GM21576 (cell line): ENCODE data around the gene TCP11L1.
A peak's percentile ranks its signal among the peaks of the same experiment; 100 is the strongest.
"Not testable (repeated sequence)": the region's sequence is repeated elsewhere in the genome, so short reads cannot be mapped to it uniquely, and the experiment has no call there.

Source experiments
- ATAC-seq: cut with Tn5 transposase; IDR thresholded peaks from one replicate; pipeline ENCODE4 v1.9.1; 2021; ENCODE audit warnings: mild to moderate bottlenecking, moderate library complexity; ENCODE audit not compliant: unreplicated experiment

The TCP11L1 gene

GRCh38 chr11:33028537-33028914 lies 10.8 kb upstream of the TCP11L1 start:
- no peak for ATAC-seq

GRCh38 chr11:33029218-33029617 lies 10.2 kb upstream of the TCP11L1 start:
- not testable (repeated sequence) for ATAC-seq

- ATAC-seq = no peak
These were observed 5.9 kb upstream of the TCP11L1 start for GRCh38 chr11:33033493-33033892.

- ATAC-seq = no peak
These were observed 4.4 kb upstream of the TCP11L1 start for GRCh38 chr11:33035011-33035410.

DNA sequence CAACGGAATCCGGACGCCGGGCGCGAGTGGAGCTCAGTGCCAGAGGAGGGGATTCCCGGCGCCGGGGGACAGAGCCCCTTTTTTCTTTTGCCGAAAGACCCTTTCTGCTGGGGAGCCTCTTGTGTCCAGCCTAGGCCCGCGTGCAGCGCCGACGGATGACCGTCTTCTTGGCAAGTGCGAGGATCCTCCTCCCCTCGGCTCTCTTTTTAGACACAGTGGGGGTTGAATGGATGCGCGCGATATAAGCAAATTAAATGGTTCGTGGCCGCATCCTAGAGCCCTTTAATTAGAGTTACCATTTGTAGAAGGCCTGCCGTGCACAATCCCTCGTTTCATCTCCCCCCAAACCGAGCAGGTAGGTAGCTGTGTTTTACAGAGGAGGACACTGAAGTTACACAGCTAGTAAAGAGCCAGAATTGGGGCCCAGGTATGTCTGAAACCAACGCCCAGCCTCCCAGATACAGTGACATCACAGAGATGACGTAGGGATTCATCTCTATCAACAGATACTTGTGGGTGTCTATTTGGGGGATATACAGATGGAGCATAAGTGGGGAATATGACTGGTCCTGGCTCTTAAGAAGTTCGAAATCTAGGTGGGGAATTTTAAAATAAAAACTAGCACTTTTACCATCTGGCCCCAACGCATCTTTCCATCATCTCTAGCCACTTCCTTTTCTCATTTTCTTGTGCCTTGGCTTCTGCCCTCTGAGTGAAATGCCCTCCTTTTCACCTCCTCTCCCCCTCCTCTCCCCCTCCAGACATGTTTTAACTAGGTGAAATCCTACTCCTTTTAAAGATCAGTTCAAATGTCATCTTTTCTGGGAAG lies 875 bp downstream of the TCP11L1 start:
- ATAC-seq = peak; percentile 13

GRCh38 chr11:33040862-33041453 lies 1.6 kb downstream of the TCP11L1 start:
- ATAC-seq = no peak

GRCh38 chr11:33043221-33043830 lies 4.0 kb downstream of the TCP11L1 start:
- ATAC-seq = no peak

- ATAC-seq = no peak
These were observed 4.9 kb downstream of the TCP11L1 start for GRCh38 chr11:33044285-33044756.

GRCh38 chr11:33045551-33046255 lies 6.3 kb downstream of the TCP11L1 start:
- no peak for ATAC-seq

DNA sequence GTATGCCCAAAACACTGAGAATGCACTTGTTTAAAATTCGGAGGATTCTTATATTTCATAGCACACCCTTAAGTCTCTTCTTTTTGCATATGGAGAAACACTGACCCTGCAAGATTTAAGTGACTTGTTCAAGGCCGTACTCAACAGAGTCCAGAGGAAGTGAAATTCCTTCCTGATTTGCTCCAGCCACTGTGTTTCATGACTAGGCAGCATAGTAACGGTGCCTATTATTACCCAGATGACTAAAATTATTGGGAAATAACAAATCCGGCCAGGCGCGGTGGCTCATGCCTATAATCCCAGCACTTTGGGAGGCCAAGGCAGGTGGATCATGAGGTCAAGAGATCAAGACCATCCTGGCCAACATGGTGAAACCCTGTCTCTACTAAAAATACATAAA lies 9.3 kb downstream of the TCP11L1 start:
- ATAC-seq = not testable (repeated sequence)

DNA sequence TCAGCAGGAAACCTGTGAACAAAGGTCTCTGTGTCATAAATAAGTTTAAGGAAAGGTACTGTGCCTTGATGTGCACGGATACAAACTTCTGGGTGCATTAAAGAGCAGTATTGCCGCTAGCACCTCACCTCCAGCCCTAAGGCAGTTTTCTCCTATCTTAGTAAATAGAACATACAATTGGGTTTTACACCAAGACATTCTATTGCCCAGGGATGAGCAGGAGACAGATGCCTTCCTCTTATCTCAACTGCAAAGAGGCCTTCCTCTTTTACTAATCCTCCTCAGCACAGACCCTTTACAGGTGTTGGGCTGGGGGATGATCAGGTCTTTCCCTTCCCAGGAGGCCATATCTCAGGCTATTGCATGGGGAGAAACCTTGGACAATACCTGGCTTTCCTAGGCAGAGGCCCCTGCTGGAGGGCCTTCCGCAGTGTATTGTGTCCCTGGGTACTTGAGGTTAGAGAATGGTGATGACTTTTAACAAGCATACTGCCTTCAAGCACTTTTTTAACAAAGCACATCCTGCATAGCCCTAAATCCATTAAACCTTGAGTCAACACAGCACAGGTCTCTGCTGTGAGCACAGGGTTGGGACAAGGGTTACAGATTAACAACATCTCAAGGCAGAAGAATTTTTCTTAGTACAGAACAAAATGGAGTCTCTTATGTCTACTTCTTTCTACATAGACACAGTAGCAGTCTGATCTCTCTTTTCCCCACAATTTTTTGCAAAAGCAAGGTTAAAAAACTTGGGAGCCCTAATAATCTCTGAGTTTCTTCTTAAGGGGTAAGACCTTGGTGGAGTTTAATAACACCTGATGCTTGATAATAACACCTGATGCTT lies 10.4 kb downstream of the TCP11L1 start:
- ATAC-seq = not testable (repeated sequence)

GRCh38 chr11:33052231-33052630 lies 12.9 kb downstream of the TCP11L1 start:
- no peak for ATAC-seq

DNA sequence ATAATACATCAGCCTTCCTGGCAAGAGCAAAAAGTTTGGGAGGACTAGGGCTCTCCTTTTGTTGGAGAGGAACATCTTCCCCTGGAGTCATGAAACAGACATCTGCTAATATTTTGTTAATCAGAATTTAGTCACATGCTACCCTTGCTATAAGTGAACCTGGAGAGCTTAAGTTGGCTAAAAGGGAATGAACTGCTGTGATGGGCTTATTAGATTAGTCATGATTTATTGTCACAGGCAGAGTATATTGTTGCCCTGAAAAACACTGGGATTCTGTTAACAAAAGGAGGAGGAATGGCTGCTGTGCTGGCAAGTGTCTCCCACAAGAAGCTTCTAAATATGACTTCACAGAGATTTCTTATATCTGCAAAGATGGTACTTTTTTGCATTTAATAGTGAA lies 16.0 kb downstream of the TCP11L1 start:
- ATAC-seq = no peak

DNA sequence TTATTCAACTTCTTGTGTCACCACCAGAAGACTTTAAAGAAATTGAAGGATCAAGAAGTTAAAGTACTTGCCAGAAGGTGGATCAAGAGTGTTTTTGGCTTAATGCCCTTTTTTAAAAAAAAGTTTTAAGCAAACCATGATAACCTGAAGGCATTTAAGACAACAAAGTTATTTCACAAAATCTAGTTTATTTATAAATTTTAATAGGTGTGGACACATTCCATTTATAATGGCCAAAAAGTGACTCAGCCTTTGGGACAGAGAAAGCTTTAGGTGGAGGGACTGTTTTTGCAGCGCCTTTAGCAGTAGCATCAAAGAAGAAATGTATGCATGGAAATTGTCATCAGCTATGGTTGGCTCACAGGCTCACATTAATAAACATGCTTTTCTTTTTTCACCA lies 17.9 kb downstream of the TCP11L1 start:
- ATAC-seq = no peak

DNA sequence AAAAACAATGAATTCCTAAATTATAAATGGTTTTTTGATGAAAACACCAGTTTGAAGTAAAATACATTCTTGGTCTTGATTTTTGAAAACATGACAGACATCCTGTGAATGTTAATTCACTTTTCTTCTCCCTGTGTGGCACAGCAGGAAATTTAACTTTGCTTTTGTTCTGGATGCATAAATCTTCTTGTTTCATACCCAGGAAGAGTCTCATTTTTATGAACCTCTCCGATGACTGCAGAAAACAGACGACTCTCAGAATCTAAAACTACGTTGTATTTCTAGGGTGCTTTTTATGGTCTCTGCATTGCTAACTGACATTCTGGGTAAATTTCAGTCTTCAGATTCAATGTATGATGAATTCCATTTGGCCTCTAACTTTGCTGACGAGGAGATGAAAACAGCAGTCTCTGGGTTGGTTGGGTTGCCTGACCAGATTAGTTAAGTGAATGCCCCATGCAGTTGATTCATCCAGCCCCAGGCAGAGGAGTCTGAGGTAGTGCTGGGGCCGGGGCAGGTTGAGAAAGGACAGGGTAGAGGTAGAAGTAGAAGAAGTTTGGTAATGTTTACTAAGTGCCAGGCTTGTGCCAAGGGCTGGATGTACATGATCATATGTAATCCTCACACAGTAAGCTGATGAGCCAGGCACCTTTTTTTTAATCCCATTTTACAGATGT lies 20.1 kb downstream of the TCP11L1 start:
- no peak for ATAC-seq

- no peak for ATAC-seq
These were observed 20.9 kb downstream of the TCP11L1 start for GRCh38 chr11:33060271-33060670.

DNA sequence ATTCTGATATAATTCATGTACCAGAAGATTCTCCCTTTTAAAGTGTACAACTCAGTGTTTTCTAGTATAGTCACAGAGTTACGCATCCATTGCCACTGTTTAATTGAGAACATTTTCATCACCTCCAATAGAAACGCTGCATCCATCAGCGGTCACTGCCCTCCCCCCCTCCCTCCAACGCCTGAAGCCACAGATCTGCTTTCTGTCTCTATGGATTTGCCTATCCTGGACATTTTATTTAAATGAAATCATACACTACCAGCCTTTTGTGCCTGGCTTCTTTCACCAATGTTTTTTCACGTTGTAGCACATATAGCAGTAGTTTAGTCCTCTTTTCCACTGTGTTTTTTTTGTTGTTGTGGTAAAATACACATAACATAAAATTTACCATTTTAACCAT lies 22.8 kb downstream of the TCP11L1 start:
- ATAC-seq = no peak

DNA sequence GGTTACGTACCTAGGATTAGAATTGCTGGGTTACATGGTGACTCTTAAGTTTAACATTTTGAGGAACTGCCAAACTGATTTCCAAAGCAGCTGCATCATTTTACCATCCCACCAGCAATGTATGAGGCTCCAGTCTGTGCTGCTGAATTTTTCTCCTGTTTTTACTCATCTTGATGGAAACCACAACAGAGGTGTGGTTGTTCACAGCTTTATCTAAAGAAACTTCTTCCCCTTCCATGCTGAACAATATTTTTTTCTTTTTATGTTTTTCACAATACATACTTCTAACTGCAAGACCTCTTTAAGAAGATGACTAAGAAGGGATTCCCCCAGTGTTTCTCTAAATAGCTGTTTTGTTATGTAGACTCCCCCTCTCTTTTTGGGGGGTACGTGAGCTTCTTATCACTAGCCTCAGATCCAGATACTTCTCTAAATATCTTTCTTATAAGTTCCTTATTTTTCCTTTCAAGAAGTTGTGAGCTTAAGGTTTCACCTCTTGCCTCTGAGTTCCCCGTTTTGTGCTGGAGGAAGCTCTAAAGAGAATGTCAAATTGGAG lies 24.0 kb downstream of the TCP11L1 start:
- ATAC-seq = peak; percentile 43

GRCh38 chr11:33064033-33064825 lies 24.9 kb downstream of the TCP11L1 start:
- ATAC-seq = no peak
